NCI-H1436 (cell line): ENCODE results near the gene ASCC1.
"Not testable (repeated sequence)": the region's sequence is repeated elsewhere in the genome, so short reads cannot be mapped to it uniquely, and the experiment has no call there.

ENCODE experiments used
- DNase-seq: peaks from one replicate; lab custom pipeline; 2025; lab: John Stamatoyannopoulos, UW

Gene ASCC1

GRCh38 chr10:72215611-72216549, at the start of gene ASCC1, which contains the start of gene ANAPC16:
ASCC1 (minus strand) TSS chr10:72216276; CDS start chr10:72213298, 2,978 bp downstream.
ANAPC16 (plus strand) TSS chr10:72216012; CDS start chr10:72223915, 7,903 bp downstream.
- peak; percentile 80 for DNase-seq

- no peak for DNase-seq
Measured at GRCh38 chr10:72265508-72265907, 49.4 kb upstream of the ASCC1 start.

GRCh38 chr10:72264536-72264935, 48.5 kb upstream of the ASCC1 start:
- DNase-seq = no peak

- peak; percentile 94 for DNase-seq
Measured at GRCh38 chr10:72263613-72264241, 47.7 kb upstream of the ASCC1 start.

- DNase-seq = no peak
Measured at GRCh38 chr10:72261784-72262404, 45.8 kb upstream of the ASCC1 start.

- no peak for DNase-seq
Measured at GRCh38 chr10:72260976-72261783, 45.1 kb upstream of the ASCC1 start.

- peak; percentile 93 for DNase-seq
Measured at GRCh38 chr10:72260239-72260975, 44.3 kb upstream of the ASCC1 start.

GRCh38 chr10:72259491-72260238, 43.6 kb upstream of the ASCC1 start:
- no peak for DNase-seq

GRCh38 chr10:72258617-72259016, 42.5 kb upstream of the ASCC1 start:
- no peak for DNase-seq

- no peak for DNase-seq
Measured at GRCh38 chr10:72257051-72257892, 41.2 kb upstream of the ASCC1 start.

GRCh38 chr10:72255977-72256729, 40.1 kb upstream of the ASCC1 start:
- no peak for DNase-seq

GRCh38 chr10:72254813-72255568, 38.9 kb upstream of the ASCC1 start:
- peak; percentile 38 for DNase-seq

- no peak for DNase-seq
Measured at GRCh38 chr10:72253578-72253977, 37.5 kb upstream of the ASCC1 start.

GRCh38 chr10:72252972-72253371, 36.9 kb upstream of the ASCC1 start:
- DNase-seq = no peak

GRCh38 chr10:72251635-72252034, 35.6 kb upstream of the ASCC1 start:
- DNase-seq = no peak

- no peak for DNase-seq
Measured at GRCh38 chr10:72250666-72251065, 34.6 kb upstream of the ASCC1 start.

GRCh38 chr10:72249176-72249862, 33.2 kb upstream of the ASCC1 start:
- not testable (repeated sequence) for DNase-seq
